ENCODE results near the gene SCGB1D1.

The SCGB1D1 gene

DNA sequence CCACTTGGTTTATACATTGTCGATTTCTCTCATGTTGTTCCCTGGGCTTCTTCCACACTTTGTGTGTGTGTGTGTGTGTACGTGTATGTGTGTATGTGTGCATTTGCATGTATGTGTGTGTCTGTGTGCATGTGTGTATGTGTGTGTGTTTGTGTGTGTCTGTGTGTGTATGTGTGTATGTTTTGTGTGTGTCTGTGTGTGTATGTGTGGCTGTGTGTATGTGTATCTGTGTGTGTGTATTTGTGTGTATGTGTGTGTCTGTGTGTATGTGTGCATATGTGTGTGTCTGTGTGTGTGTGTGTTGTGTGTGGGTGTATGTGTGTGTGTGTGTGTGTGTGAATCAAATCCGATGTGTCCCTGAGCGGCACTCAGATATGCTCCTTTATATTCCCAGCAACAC is 47.5 kb downstream of the SCGB1D1 start:
- no peak for DNase-seq

DNA sequence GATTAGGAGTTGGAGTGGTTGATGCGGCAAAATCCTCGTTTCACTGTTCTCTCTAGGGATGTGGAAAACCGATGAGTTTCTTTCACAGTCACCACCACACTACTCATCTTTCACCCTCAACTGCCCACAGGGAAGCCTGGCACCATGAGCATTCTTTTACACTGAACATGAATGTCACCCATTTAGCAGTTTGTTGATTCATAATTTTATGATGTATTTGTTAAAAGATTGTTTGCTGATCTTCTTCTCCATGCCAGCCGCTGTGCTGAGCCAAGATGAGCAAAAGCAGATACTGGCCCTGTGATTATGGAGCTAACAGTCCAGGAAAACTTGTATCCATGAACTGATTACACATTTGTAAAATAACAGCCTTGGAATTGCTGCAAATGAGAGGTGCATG is 48.1 kb downstream of the SCGB1D1 start:
- DNase-seq = no peak

DNA sequence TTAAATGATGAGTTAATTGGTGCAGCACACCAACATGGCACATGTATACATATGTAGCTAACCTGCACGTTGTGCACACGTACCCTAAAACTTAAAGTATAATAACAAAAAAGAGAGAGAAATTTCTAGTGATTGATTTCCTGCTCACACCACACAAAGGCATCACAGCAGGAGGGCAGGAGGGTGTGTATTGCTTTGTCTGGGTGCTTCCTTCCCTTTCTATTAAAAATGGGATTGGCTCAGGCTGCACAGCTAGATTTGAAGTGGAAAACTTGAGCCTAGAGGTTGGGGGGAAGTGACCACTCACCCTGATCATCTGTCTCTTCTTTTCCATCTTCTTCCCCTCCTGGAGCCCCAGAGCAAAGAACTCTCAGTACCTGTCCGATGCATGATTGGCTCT is 51.1 kb downstream of the SCGB1D1 start:
- no peak for DNase-seq

DNA sequence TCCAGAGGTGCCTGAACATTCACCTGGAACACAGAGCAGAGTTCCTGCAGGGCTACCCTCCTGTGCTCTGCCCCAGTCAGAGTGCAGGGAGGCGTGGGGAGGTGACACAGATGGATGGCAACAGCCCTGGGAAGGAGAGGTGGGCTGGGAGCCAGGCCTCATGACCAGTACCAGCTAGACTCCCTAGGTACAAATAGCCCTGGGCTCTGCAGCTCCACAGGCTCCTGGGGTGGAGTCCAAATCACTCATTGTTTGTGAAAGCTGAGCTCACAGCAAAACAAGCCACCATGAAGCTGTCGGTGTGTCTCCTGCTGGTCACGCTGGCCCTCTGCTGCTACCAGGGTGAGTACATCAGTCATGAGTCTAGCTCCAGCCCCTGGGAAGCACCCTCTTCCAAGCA is 52.0 kb downstream of the SCGB1D1 start, which contains the start of gene SCGB1D2:
TSS of gene SCGB1D2 (plus strand) at position 219 of the 400 bp plus-strand sequence. CDS start at position 288, 69 bp downstream.
- no peak for DNase-seq

Measured in stimulated activated CD4-positive, alpha-beta T cell treated with anti-CD3 and anti-CD28 coated beads, Interleukin-4, amount 100 ng/mL, for 1 hour (primary cell).